HG03575 (cell line): ENCODE measurements around the gene ARX.

ENCODE experiments used
- ATAC-seq: cut with Tn5 transposase; IDR thresholded peaks from one replicate; pipeline ENCODE4 v1.9.1; 2021; ENCODE audit not compliant: unreplicated experiment, insufficient number of reproducible peaks, low FRiP score; ENCODE audit errors: extremely low read depth

ARX gene

DNA sequence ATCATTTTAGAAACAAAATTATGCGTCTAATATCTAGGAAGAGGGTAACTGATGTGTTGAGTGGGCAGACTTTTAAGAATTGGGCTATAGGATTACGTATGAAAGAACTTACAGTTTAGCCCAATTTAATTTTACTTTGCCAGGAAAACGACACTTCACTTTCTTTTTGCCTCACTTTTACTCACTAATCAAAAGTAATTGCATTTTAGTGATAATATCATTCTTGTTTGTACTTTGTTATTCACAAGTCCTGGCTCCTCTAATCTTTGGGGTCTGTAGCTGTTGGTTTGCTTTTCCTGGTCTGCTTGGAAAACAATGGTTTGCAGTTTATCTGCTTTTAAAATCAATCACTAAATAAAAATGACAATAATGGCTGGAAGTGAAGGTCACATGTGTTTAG lies 2.9 kb upstream of the ARX start:
- ATAC-seq: no peak

DNA sequence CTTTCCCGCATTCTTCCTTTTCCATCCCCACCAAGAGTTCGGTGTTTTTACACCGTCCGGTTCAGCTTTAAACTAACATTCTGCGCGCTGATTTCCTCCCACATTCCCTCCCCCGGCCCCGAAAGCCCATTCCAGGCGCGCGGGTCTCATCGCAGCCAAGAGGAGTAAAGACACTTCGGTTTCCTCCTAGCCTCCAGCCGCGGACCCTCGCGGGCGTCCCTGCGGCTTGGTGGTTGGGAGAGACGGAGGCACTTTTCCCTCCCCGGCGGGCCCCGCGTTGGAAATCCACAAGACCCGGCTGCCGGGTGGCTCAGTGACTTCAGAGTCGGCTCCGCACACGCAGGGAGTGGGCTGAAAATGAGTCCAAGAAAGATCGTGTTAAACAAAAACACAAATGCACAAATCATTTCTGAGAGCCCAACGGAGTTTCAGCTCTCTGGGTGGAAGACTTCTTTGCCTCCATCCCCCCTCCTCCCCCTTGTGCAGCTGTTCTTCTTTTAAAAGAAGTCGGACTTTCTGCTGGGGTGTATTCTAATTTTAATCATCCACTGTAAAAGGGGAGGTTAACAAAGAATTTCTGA lies 2.0 kb upstream of the ARX start:
- no peak for ATAC-seq

GRCh38 chrX:25016938-25017598 lies 1.3 kb upstream of the ARX start:
- ATAC-seq: no peak

GRCh38 chrX:25016361-25016671 lies 551 bp upstream of the ARX start:
- ATAC-seq: no peak

- no peak for ATAC-seq
Measured at GRCh38 chrX:25014366-25014838, 1.4 kb downstream of the ARX start.

GRCh38 chrX:25013632-25014365 lies 2.0 kb downstream of the ARX start:
- ATAC-seq: no peak

- no peak for ATAC-seq
Measured at GRCh38 chrX:25012793-25013631, 2.8 kb downstream of the ARX start.

GRCh38 chrX:25012433-25012735 lies 3.4 kb downstream of the ARX start:
- ATAC-seq: no peak

DNA sequence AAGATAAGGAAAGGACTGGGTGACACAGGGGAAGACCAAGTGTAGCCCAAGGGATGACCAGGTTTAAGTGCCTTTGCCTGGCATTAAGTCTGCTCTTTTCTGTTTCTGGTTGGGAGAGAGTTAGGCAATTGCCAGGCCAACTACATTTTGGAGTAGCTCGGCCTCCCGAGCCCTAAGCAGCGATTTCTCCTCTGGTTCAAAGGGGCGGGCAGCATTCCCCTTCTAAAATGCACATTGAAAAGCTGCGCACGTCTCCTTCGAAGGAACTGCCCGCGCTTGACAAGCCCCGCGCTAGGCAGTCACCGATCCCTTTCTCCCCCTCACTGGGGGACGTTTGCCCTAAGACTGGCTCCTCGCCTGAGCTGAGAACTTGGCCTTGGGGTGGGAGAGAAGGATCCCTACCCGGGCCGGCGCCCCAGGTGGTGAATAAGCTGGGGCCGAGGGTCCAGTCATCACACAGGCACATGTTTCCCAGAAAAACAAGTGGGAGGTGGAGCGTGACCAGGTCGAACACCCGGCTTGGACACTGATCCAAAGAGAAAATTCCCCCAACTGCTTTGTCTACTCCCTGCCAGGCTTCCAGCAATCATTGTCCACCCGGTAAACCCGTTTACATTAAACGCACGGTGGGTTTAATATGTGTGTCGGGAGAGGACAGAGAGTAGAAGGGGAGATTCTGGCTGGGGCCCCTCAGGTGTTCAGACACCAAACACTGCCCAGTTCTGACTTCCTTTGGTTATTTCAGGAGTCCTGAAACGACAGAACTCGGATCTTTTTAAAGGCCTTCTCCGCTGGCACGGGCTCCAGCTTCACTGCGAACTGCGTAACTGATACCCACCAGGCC lies 4.0 kb downstream of the ARX start:
- ATAC-seq: no peak

- ATAC-seq: no peak
Measured at GRCh38 chrX:25010784-25011588, 4.8 kb downstream of the ARX start.

DNA sequence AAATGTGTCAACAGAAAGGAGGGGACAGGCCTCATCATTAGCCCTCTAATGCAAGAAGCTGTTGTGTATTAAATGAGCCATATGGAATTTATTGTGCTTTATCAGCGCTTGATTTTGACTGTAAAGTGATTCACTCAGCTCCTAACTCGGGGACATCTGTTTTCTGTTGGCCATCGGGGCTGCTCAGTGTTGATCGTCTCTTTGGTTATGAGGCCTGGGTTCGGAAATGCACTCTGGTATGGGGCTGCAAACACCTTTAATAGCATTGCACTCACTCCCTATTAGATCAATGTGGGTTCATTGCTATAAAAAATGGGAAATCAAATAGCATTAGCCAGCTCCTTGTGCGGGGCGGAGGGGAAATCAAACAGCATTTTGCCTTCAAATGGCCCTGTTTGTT lies 6.4 kb downstream of the ARX start:
- no peak for ATAC-seq

- ATAC-seq: no peak
Measured at GRCh38 chrX:25007059-25008053, 8.4 kb downstream of the ARX start.

- no peak for ATAC-seq
Measured at GRCh38 chrX:25006586-25007058, 9.1 kb downstream of the ARX start.

DNA sequence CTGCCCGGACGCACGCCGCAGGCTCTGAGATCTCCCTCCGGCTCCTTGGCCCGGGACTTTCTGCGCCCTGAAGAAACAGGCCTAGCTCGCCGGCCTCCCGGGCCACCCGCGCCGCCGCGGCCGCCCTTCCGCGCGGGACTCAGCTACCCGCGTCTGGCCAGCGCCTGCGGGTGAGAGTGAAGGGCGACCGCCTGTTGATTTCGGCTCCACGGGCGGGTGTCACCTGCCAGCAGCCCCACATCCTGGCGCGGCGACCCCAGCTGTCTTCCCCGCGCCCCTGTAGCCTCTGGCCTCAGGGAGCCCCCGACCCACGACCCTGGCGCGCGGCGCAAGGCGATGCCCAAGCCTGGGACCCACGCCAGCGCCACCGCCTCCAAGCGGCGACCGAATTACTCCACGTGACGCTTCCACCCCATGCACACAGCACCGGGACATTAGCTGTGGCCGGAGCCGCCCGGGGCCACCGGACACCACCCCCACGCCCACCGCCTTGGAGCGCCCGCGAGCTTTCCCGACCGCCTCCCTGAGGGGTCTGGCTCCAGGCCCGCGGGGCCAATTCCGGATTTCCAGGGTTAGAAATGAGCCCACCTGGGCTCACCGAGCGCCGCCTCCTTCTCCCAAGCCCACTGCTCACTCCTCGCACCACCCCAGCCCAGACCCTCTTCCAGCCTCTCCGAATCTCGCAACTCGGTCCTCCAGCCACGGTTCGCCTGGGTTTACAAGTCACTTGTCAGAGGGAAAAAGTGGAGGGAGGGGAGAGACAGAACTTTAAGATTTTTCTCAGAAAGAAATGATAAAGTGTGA lies 10.2 kb downstream of the ARX start:
- ATAC-seq: no peak

GRCh38 chrX:25005034-25005381 lies 10.8 kb downstream of the ARX start:
- no peak for ATAC-seq

DNA sequence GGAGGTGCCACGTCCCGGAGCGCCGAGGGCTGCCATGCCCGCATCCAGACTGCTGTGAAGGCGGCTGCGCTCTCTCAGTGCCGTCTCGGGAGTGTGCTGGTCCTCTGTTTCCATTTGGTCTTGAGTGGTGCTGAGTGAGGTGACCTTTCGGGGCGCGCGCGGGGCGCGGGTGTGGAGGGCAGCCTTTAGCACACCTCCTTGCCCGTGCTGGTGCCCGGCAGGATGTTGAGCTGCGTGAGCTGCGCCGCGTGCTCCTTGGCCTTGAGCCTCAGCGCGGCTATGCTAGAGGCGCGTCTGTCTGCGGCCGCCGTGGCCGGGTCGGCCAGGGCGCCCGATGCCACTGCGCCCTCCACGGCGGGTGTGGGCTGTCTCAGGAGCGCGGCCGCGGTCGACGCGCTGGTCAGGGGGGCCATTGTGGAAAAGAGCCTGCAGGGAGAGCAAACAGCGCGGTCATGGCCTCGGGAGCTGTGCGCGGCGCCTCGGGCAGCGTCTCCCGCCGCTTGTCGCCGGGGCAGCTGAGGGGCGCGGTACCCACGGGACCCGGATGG lies 11.2 kb downstream of the ARX start:
- ATAC-seq: no peak
